GM12892 (cell line): ENCODE results near the gene SNX24.

Experiments
- POLR2A ChIP-seq: IDR thresholded peaks from 2 replicates; pipeline ENCODE4 v1.6.1; 2011; ENCODE audit warnings: low read depth, low read length, control low read depth
- POLR2AphosphoS5 ChIP-seq: IDR thresholded peaks from 2 replicates; pipeline ENCODE4 v1.6.1; 2011; ENCODE audit warnings: low read depth, low read length, control low read depth

DNA sequence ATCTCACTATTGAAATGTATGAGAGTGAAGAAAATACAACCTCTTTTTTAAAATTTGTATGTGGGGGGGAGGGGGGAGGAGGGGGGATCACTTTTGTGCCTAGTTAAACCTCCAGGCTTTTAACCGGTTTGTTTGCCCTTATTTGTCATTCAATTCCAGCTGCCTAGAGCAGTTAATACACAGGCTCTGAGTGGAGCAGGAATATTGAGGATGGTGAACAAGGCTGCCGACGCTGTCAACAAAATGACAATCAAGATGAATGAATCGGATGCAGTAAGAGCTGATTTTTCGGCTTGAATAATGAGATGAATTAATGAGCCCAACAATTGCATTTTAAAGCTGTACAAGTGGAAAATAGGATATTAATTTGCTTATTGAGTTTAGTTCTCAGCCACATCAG is 28.7 kb upstream of the SNX24 start:
- TF ChIP-seq POLR2AphosphoS5 (no peak), POLR2A (no peak)
